HG03108 (cell line): ENCODE results near the gene MYO7A.

Source experiments
- ATAC-seq: cut with Tn5 transposase; IDR thresholded peaks from one replicate; pipeline ENCODE4 v1.9.1; 2021; ENCODE audit warnings: moderate library complexity; ENCODE audit not compliant: unreplicated experiment

The MYO7A gene

GRCh38 chr11:77211594-77212251, 83.7 kb downstream of the MYO7A start:
- no peak for ATAC-seq

- ATAC-seq: no peak
Observed at GRCh38 chr11:77212314-77213007, 84.4 kb downstream of the MYO7A start.

- ATAC-seq: no peak
Observed at GRCh38 chr11:77213029-77213579, 85.1 kb downstream of the MYO7A start.

- no peak for ATAC-seq
Observed at GRCh38 chr11:77213589-77214428, 85.8 kb downstream of the MYO7A start.

- ATAC-seq: no peak
Observed at GRCh38 chr11:77214557-77214956, 86.5 kb downstream of the MYO7A start.

GRCh38 chr11:77215106-77215505, 87.1 kb downstream of the MYO7A start:
- ATAC-seq: no peak

- no peak for ATAC-seq
Observed at GRCh38 chr11:77217156-77217555, 89.1 kb downstream of the MYO7A start.

- ATAC-seq: no peak
Observed at GRCh38 chr11:77223797-77224196, 95.8 kb downstream of the MYO7A start.

- ATAC-seq: no peak
Observed at GRCh38 chr11:77230878-77231605, 103.0 kb downstream of the MYO7A start.

- no peak for ATAC-seq
Observed at GRCh38 chr11:77231800-77232199, 103.8 kb downstream of the MYO7A start.

- ATAC-seq: no peak
Observed at GRCh38 chr11:77232242-77232641, 104.2 kb downstream of the MYO7A start.

GRCh38 chr11:77233011-77233410, 105.0 kb downstream of the MYO7A start:
- no peak for ATAC-seq

GRCh38 chr11:77236901-77237300, 108.9 kb downstream of the MYO7A start:
- no peak for ATAC-seq

- ATAC-seq: no peak
Observed at GRCh38 chr11:77244277-77245027, 116.4 kb downstream of the MYO7A start.

GRCh38 chr11:77249427-77249826, 121.4 kb downstream of the MYO7A start:
- no peak for ATAC-seq

GRCh38 chr11:77250881-77251640, 123.0 kb downstream of the MYO7A start:
- ATAC-seq: no peak

GRCh38 chr11:77252555-77253270, 124.7 kb downstream of the MYO7A start:
- ATAC-seq: no peak

- ATAC-seq: no peak
Observed at GRCh38 chr11:77253690-77254089, 125.6 kb downstream of the MYO7A start.

- no peak for ATAC-seq
Observed at GRCh38 chr11:77259641-77260040, 131.6 kb downstream of the MYO7A start.
